Mesenchymal stem cell (in vitro differentiated cells and primary cell): Measurements from ENCODE around the gene TPO.

Experiments used
- DNase-seq: peaks from one replicate; pipeline ENCODE4 v3.0.0-alpha.2; 2013
- H2AFZ ChIP-seq: one replicate; pipeline ENCODE4 v1.6.1; 2013; ENCODE audit warnings: low read depth, mild to moderate bottlenecking, control low read depth, inconsistent platforms, low read length, moderate library complexity
- H2AK5ac ChIP-seq: 2 replicates; pipeline ENCODE4 v1.6.1; 2013; ENCODE audit warnings: low read length, moderate library complexity, mild to moderate bottlenecking, inconsistent platforms; ENCODE audit not compliant: severe bottlenecking
- H2BK120ac ChIP-seq: one replicate; pipeline ENCODE4 v1.6.1; 2013; ENCODE audit warnings: low read depth, mild to moderate bottlenecking, inconsistent platforms, low read length, moderate library complexity
- H2BK12ac ChIP-seq, 2 experiments: one replicate each; pipeline ENCODE4 v1.6.1; 2013; ENCODE audit warnings: inconsistent platforms in 2 of 2, low read length in 2 of 2, mild to moderate bottlenecking in 2 of 2, moderate library complexity in 2 of 2, control low read depth in 1 of 2
- H2BK15ac ChIP-seq: one replicate; pipeline ENCODE4 v1.6.1; 2013; ENCODE audit warnings: mild to moderate bottlenecking, low read depth, inconsistent platforms; ENCODE audit not compliant: poor library complexity, severe bottlenecking
- H2BK5ac ChIP-seq: 2 replicates; pipeline ENCODE4 v1.6.1; 2013; ENCODE audit warnings: low read depth, mild to moderate bottlenecking, low read length, control low read depth, inconsistent platforms; ENCODE audit not compliant: poor library complexity, severe bottlenecking
- H3K14ac ChIP-seq, 2 experiments: one replicate each; pipeline ENCODE4 v1.6.1; 2013; ENCODE audit warnings: inconsistent platforms in 2 of 2, low read length in 2 of 2, control low read depth in 1 of 2, mild to moderate bottlenecking in 1 of 2, moderate library complexity in 1 of 2
- H3K18ac ChIP-seq, 2 experiments: one replicate each; pipeline ENCODE4 v1.6.1; 2013; ENCODE audit warnings: inconsistent platforms in 2 of 2, low read length in 2 of 2, control low read depth in 1 of 2, low read depth in 1 of 2, mild to moderate bottlenecking in 1 of 2
- H3K23ac ChIP-seq, 2 experiments: one replicate each; pipeline ENCODE4 v1.6.1; 2013; ENCODE audit warnings: inconsistent platforms in 2 of 2, low read length in 2 of 2, mild to moderate bottlenecking in 2 of 2, moderate library complexity in 2 of 2, control low read depth in 1 of 2
- H3K27ac ChIP-seq: 2 replicates; pipeline ENCODE4 v1.5.1; 2013; ENCODE audit warnings: mild to moderate bottlenecking, moderate library complexity, low read length, control low read depth, inconsistent platforms; ENCODE audit not compliant: poor library complexity, severe bottlenecking
- H3K27me3 ChIP-seq, 2 experiments: 2 replicates each; pipeline versions ENCODE4 v1.6.1 to v1.7.0; 2013; ENCODE audit warnings: low read length in 2 of 2, mild to moderate bottlenecking in 2 of 2, moderate library complexity in 2 of 2, control low read depth in 1 of 2, inconsistent platforms in 1 of 2; ENCODE audit not compliant: control insufficient read depth in 1 of 2, insufficient read depth in 1 of 2
- H3K36me3 ChIP-seq, 2 experiments: 2 replicates each; pipeline versions ENCODE4 v1.6.1 to v1.7.0; 2013; ENCODE audit warnings: low read length in 2 of 2, control low read depth in 1 of 2, inconsistent platforms in 1 of 2, low read depth in 1 of 2, mild to moderate bottlenecking in 1 of 2; ENCODE audit not compliant: insufficient read depth in 2 of 2, control insufficient read depth in 1 of 2
- H3K4ac ChIP-seq, 2 experiments: one replicate each; pipeline ENCODE4 v1.6.1; 2013; ENCODE audit warnings: inconsistent platforms in 2 of 2, low read length in 2 of 2, mild to moderate bottlenecking in 2 of 2, moderate library complexity in 2 of 2, control low read depth in 1 of 2, low read depth in 1 of 2
- H3K4me1 ChIP-seq: 2 replicates; pipeline ENCODE4 v1.6.1; 2013; ENCODE audit warnings: low read depth, low read length, control low read depth; ENCODE audit not compliant: control insufficient read depth, insufficient read depth
- H3K4me2 ChIP-seq: 2 replicates; pipeline ENCODE4 v1.6.1; 2013; ENCODE audit warnings: low read length, mild to moderate bottlenecking, inconsistent platforms; ENCODE audit not compliant: poor library complexity, severe bottlenecking
- H3K4me3 ChIP-seq, 2 experiments: 2 replicates each; pipeline versions ENCODE4 v1.5.1 to v1.7.0; 2013; ENCODE audit warnings: low read length in 2 of 2, mild to moderate bottlenecking in 2 of 2, control low read depth in 1 of 2, low read depth in 1 of 2; ENCODE audit not compliant: insufficient read depth in 1 of 2
- H3K79me1 ChIP-seq: replicated peaks from 2 replicates; pipeline ENCODE4 v1.6.1; 2013; ENCODE audit warnings: mild to moderate bottlenecking, control low read depth, low read length, inconsistent platforms; ENCODE audit not compliant: poor library complexity, severe bottlenecking
- H3K9ac ChIP-seq: 2 replicates; pipeline ENCODE4 v1.7.0; 2013; ENCODE audit warnings: mild to moderate bottlenecking, low read length, moderate library complexity
- H3K9me3 ChIP-seq: 2 replicates; pipeline ENCODE4 v1.7.0; 2013; ENCODE audit warnings: mild to moderate bottlenecking, low read length; ENCODE audit not compliant: control insufficient read depth
- H4K8ac ChIP-seq: one replicate; pipeline ENCODE4 v1.6.1; 2013; ENCODE audit warnings: inconsistent platforms, mild to moderate bottlenecking, low read length, moderate library complexity
- H4K91ac ChIP-seq: one replicate; pipeline ENCODE4 v1.6.1; 2013; ENCODE audit warnings: mild to moderate bottlenecking, low read length, inconsistent platforms
- WGBS: methylation state at CpG from one replicate; pipeline ENCODE4 v1.1.7; 2013; ENCODE audit warnings: mixed read lengths; 5-methylcytosine and 5-hydroxymethylcytosine counted together

The TPO gene

DNA sequence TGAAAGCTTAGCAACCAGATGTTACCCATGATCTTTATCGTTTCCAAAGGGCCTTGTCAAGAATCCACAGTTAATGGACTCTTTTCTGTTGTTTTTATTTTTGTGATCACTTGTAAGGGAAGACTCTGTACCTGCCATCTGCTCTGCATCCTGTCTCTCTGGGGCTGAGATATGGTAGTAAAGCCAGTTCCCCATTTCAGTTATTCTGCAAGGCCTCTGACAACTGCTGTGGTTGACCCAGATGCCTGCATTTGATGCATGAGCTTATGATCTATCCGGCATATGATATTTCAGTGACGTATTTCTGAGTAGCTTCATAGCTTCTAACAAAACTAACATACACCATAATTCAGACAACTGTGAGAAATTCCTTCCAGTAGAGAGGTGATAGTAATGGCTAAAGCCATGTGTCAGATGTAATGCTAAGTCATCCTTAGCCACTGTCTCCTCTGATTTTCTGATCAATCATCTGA, 105.1 kb downstream of the TPO start:
- H2BK12ac ChIP-seq, result no peak overlapping the region
- H3K4me1 ChIP-seq, result peaks cover 2% of the 10 kb centered on the region
- peaks cover 0 to 29% of the 10 kb centered on the region in 2 experiments for H3K27me3 ChIP-seq
- no peak overlapping the region for H2AK5ac ChIP-seq
- no peak overlapping the region for H3K4me2 ChIP-seq
- no peak overlapping the region for H2BK120ac ChIP-seq
- no peaks in the 10 kb centered on the region for H3K9me3 ChIP-seq
- no peak overlapping the region for H3K18ac ChIP-seq
- no peak overlapping the region for H4K91ac ChIP-seq
- H4K8ac ChIP-seq, result no peak overlapping the region
- H3K14ac ChIP-seq, result no peak overlapping the region
- H3K36me3 ChIP-seq, result no peaks in the 10 kb centered on the region
- no peak overlapping the region for H3K4ac ChIP-seq
- no peak overlapping the region for H3K4me3 ChIP-seq
- H2BK5ac ChIP-seq, result no peak overlapping the region
- H3K23ac ChIP-seq, result no peak overlapping the region
- H3K79me1 ChIP-seq, result no peaks in the 10 kb centered on the region
- WGBS, result 33% methylated on average over 1 of the region's 3 CpGs
- no peak overlapping the region for H2AFZ ChIP-seq
- H3K9ac ChIP-seq, result no peak overlapping the region
- no peak for DNase-seq
- no peak overlapping the region for H3K27ac ChIP-seq
- H2BK15ac ChIP-seq, result no peak overlapping the region

DNA sequence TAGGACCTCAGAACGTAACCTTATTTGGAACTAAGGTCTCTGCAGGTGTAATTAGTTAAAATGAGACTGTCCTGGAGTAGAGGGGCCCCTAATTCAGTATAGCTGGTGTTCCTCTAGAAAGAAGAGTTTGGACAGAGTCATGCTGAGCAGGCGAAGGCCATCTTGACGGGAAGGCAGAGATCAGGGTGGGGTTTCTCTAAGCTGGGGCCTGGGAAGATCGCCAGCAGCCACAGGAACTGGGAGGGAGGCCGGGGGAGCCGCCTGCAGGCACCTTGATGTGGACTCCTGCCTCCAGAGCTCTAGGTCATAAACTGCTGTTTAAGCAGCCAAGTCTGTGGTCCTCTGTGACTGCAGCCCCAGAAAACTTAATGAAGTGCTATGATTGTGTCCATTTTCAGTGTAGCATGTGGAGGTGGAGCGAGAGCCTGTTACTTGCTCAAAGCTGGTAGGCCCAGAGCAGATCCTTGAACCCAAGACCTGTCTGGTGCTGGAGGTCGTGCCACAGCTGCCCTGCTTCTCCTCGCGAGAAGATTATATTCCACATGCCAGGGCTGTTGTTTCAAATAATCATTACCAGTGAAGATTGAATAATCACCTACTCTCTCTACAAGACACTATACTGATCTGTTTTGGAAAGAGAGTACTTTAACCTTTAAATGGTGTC, 105.7 kb downstream of the TPO start:
- Histone ChIP-seq H3K4me1 (peaks cover 2% of the 10 kb centered on the region), H3K9me3 (no peaks in the 10 kb centered on the region), H2BK15ac (no peak overlapping the region), H2BK120ac (no peak overlapping the region), H3K27me3 (peaks cover 0 to 28% of the 10 kb centered on the region in 2 experiments), H3K14ac (no peak overlapping the region), H2BK5ac (no peak overlapping the region), H3K4me3 (no peak overlapping the region), H3K23ac (no peak overlapping the region), H3K27ac (no peak overlapping the region), H3K4ac (no peak overlapping the region), H3K36me3 (no peaks in the 10 kb centered on the region), H2AK5ac (no peak overlapping the region), H4K8ac (no peak overlapping the region), H2AFZ (no peak overlapping the region), H3K4me2 (no peak overlapping the region), H4K91ac (no peak overlapping the region), H3K79me1 (no peaks in the 10 kb centered on the region), H3K18ac (no peak overlapping the region), H2BK12ac (no peak overlapping the region), H3K9ac (no peak overlapping the region)
- no peak for DNase-seq
- 52% methylated on average over 7 of the region's 10 CpGs for WGBS

DNA sequence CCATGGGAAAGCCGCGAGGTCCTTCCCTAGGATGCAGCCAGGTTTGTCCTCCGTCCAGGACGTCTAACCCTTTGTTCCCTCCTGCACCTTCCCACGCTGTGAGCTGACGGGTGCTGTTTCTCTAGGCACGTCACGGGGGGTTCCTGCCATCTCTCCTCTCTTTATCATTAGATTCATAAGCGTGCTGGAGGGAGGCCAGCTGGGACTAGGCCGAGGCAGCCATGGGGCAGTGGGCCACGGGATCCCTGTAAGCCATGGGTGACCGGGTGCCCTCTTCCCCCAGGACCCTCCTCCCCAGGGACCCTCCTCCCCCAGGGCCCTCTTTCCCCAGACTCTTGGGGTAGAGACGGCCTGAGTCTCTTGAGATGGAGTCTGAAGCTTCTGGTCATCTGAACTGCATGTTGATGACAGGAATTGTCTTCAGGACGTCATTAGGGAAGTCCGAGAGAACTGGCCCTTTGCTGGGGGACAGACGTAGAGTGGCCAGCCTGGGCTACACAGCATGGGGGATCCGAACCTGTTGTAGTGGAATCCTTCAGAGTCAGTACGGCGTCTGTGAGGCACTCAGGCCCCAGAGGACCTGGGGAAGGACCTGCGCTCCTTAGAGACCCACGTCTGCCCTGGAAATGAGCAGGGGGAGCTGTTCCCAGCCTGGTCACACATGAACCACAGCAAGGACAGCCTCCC, 108.1 kb downstream of the TPO start:
- Histone ChIP-seq H3K23ac (no peak overlapping the region), H4K91ac (no peak overlapping the region), H3K4me2 (no peak overlapping the region), H3K9me3 (no peaks in the 10 kb centered on the region), H3K14ac (no peak overlapping the region), H3K36me3 (no peaks in the 10 kb centered on the region), H2AFZ (no peak overlapping the region), H3K27ac (no peak overlapping the region), H2BK120ac (no peak overlapping the region), H3K27me3 (peaks cover 0 to 9% of the 10 kb centered on the region in 2 experiments), H2BK12ac (no peak overlapping the region), H3K9ac (no peak overlapping the region), H3K4ac (no peak overlapping the region), H3K79me1 (no peaks in the 10 kb centered on the region), H2BK15ac (no peak overlapping the region), H2BK5ac (no peak overlapping the region), H2AK5ac (no peak overlapping the region), H4K8ac (no peak overlapping the region), H3K4me1 (peaks cover 2% of the 10 kb centered on the region), H3K18ac (no peak overlapping the region), H3K4me3 (no peak overlapping the region)
- no peak for DNase-seq
- 75% methylated on average over 20 of the region's 21 CpGs for WGBS

DNA sequence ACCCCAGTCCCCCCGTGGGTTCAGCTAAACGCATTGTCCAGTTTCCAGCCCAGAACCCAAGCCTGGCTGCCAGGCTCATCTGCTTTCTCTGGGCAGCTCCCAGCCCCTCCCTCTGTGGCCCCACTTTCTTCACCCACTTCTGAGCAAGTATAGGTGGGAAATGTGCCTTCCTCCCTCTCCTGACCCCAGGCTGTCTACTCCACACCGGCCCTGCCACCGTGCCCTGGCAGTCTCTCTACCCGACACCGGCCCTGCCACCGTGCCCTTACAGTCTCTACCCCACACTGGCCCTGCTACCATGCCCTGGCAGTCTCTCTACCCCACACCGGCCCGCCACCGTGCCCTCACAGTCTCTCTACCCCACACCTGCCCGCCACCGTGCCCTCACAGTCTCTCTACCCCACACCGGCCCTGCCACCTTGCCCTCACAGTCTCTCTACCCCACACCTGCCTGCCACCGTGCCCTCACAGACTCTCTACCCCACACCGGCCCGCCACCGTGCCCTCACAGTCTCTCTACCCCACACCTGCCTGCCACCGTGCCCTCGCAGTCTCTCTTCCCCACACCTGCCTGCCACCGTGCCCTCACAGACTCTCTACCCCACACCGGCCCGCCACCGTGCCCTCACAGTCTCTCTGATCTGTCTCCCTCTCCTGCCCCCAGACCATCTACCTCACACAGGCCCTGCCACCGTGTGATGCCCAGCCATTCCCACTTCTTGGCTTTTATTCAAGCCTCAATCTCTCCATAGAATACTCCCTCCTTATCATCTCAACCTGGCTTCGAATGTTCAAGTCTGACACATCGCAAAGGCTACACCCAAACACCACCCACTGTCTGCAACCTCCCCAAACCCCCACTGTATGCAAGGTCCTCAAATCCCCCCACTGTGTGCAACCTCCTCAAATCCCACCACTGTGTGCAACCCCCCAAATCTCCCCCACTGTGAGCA, 108.9 kb downstream of the TPO start:
- DNase-seq, result no peak
- peak overlapping the region in 1 of 2 experiments; percentile 20 for H3K14ac ChIP-seq
- WGBS, result 86% methylated on average over 23 of the region's 26 CpGs
- H3K9ac ChIP-seq, result no peak overlapping the region
- H3K4me1 ChIP-seq, result peaks cover 2% of the 10 kb centered on the region
- no peak overlapping the region for H2BK120ac ChIP-seq
- H4K8ac ChIP-seq, result no peak overlapping the region
- H3K79me1 ChIP-seq, result no peaks in the 10 kb centered on the region
- no peak overlapping the region for H4K91ac ChIP-seq
- H3K4me3 ChIP-seq, result no peak overlapping the region
- H3K4ac ChIP-seq, result no peak overlapping the region
- no peaks in the 10 kb centered on the region for H3K9me3 ChIP-seq
- H3K18ac ChIP-seq, result no peak overlapping the region
- no peak overlapping the region for H3K23ac ChIP-seq
- no peak overlapping the region for H2BK5ac ChIP-seq
- no peaks in the 10 kb centered on the region for H3K36me3 ChIP-seq
- H3K4me2 ChIP-seq, result no peak overlapping the region
- no peak overlapping the region for H2BK12ac ChIP-seq
- H2BK15ac ChIP-seq, result no peak overlapping the region
- H2AFZ ChIP-seq, result no peak overlapping the region
- no peak overlapping the region for H2AK5ac ChIP-seq
- peaks cover 0 to 4% of the 10 kb centered on the region in 2 experiments for H3K27me3 ChIP-seq
- no peak overlapping the region for H3K27ac ChIP-seq
